Measurements from ENCODE around the gene SEMA6A. TPM values are rescaled to one million over a fixed set of nuclear protein-coding genes. Genes with fewer than 3 reads are reported as not detected.

SEMA6A gene
- total RNA-seq, 2 experiments from 2014 or later = not detected

- H3K9me3 ChIP-seq (ENCODE audit: low read length) = no peaks in the 10 kb centered on the region
- no peak overlapping the region for H3K4me2 ChIP-seq (ENCODE audit: low read length)
- H3K79me2 ChIP-seq (ENCODE audit: insufficient read depth, low read depth, low read length) = no peaks in the 10 kb centered on the region
- POLR2A ChIA-PET = no interaction called here
- H2AFZ ChIP-seq (ENCODE audit: low read length) = no peak overlapping the region
- no peak for DNase-seq (ENCODE audit: low spot score)
- H4K20me1 ChIP-seq (ENCODE audit: insufficient read depth, low read length) = no peaks in the 10 kb centered on the region
- TF ChIP-seq EZH2phosphoT487 (IDR thresholded peaks at IDR 0.05; ENCODE audit: borderline replicate concordance, low read depth, low read length) (no peak), CTCF (conservative IDR thresholded peaks at IDR 0.05; ENCODE audit: low read length) (no peak)
- no peak overlapping the region for H3K27ac ChIP-seq (ENCODE audit: low read depth, low read length, poor library complexity, severe bottlenecking)
- no TSS peak for BruUV-seq (replicated peaks)
- no peaks in the 10 kb centered on the region for H3K36me3 ChIP-seq (ENCODE audit: insufficient read depth, low read length)
- CTCF ChIA-PET (ENCODE audit: unreplicated experiment) = no interaction called here
- H3K9me2 ChIP-seq (ENCODE audit: insufficient read depth, low read length) = no peaks in the 10 kb centered on the region
- no peak overlapping the region for H3K4me3 ChIP-seq (ENCODE audit: low read depth, low read length, poor library complexity, severe bottlenecking)
- intact Hi-C loops (cut with micrococcal nuclease; ENCODE audit: unreplicated experiment) = no loop called here
- H3K4me1 ChIP-seq (ENCODE audit: insufficient read depth, low read length, poor library complexity, severe bottlenecking) = no peaks in the 10 kb centered on the region
These were observed 38.8 kb upstream of the SEMA6A start for GRCh38 chr5:116613445-116613844.

GRCh38 chr5:116612431-116612830, 37.8 kb upstream of the SEMA6A start:
- H2AFZ ChIP-seq (ENCODE audit: low read length) = no peak overlapping the region
- ChIA-PET POLR2A (no interaction called here), CTCF (ENCODE audit: unreplicated experiment) (no interaction called here)
- no TSS peak for BruUV-seq (replicated peaks)
- no peaks in the 10 kb centered on the region for H3K36me3 ChIP-seq (ENCODE audit: insufficient read depth, low read length)
- H3K4me3 ChIP-seq (ENCODE audit: low read depth, low read length, poor library complexity, severe bottlenecking) = no peak overlapping the region
- H4K20me1 ChIP-seq (ENCODE audit: insufficient read depth, low read length) = no peaks in the 10 kb centered on the region
- DNase-seq (ENCODE audit: low spot score) = no peak
- no peak for TF ChIP-seq CTCF (conservative IDR thresholded peaks at IDR 0.05; ENCODE audit: low read length)
- no peak for TF ChIP-seq EZH2phosphoT487 (IDR thresholded peaks at IDR 0.05; ENCODE audit: borderline replicate concordance, low read depth, low read length)
- H3K9me2 ChIP-seq (ENCODE audit: insufficient read depth, low read length) = no peaks in the 10 kb centered on the region
- intact Hi-C loops (cut with micrococcal nuclease; ENCODE audit: unreplicated experiment) = no loop called here
- H3K4me2 ChIP-seq (ENCODE audit: low read length) = no peak overlapping the region
- no peak overlapping the region for H3K27ac ChIP-seq (ENCODE audit: low read depth, low read length, poor library complexity, severe bottlenecking)
- H3K79me2 ChIP-seq (ENCODE audit: insufficient read depth, low read depth, low read length) = no peaks in the 10 kb centered on the region
- no peaks in the 10 kb centered on the region for H3K4me1 ChIP-seq (ENCODE audit: insufficient read depth, low read length, poor library complexity, severe bottlenecking)
- H3K9me3 ChIP-seq (ENCODE audit: low read length) = no peaks in the 10 kb centered on the region

DNA sequence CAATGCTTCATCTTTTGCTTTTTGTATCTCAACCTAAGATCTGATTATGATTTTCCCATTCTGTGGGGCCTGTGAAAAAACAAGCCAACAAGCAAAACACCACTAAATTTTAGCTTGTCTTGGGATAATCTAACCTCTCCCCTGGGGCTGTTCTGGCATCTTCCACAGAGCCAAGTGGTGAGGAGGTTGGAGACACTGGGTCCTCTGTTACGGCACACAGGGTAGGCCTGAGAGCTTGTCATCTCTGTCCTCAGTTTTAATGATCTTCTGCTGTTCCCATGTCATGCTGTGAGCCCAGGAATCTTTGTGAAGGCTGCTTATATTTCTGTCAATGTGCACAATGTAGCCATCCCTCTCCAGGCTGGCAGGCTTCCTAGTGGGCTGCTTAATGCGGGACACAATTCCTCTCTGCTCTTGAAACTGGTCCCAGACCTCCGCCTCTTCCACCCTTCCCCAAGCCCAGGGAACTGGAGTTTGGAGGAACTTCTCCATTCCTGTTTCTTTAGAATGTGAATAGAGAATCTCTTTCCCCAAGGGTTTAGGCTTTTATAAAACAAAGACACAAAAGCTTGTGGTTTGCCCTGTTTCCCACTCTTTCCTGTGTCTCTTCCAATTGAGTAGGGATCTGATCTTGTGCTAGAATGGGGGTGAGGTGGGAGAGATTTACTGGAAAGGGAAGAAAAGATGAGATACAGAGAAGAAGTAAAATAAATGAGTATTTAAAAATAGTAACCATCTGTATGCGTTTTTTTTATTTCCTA, 30.9 kb upstream of the SEMA6A start:
- Histone ChIP-seq H3K4me3 (ENCODE audit: low read depth, low read length, poor library complexity, severe bottlenecking) (no peak overlapping the region), H3K9me3 (ENCODE audit: low read length) (no peaks in the 10 kb centered on the region), H4K20me1 (ENCODE audit: insufficient read depth, low read length) (no peaks in the 10 kb centered on the region), H3K4me1 (ENCODE audit: insufficient read depth, low read length, poor library complexity, severe bottlenecking) (no peaks in the 10 kb centered on the region), H2AFZ (ENCODE audit: low read length) (no peak overlapping the region), H3K27ac (ENCODE audit: low read depth, low read length, poor library complexity, severe bottlenecking) (no peak overlapping the region), H3K36me3 (ENCODE audit: insufficient read depth, low read length) (no peaks in the 10 kb centered on the region), H3K9me2 (ENCODE audit: insufficient read depth, low read length) (no peaks in the 10 kb centered on the region), H3K79me2 (ENCODE audit: insufficient read depth, low read depth, low read length) (no peaks in the 10 kb centered on the region), H3K4me2 (ENCODE audit: low read length) (no peak overlapping the region)
- POLR2A ChIA-PET = no interaction called here
- BruUV-seq (replicated peaks) = no TSS peak
- no peak for DNase-seq (ENCODE audit: low spot score)
- intact Hi-C loops (cut with micrococcal nuclease; ENCODE audit: unreplicated experiment) = no loop called here
- CTCF ChIA-PET (ENCODE audit: unreplicated experiment) = no interaction called here
- TF ChIP-seq EZH2phosphoT487 (IDR thresholded peaks at IDR 0.05; ENCODE audit: borderline replicate concordance, low read depth, low read length) = no peak
- no peak for TF ChIP-seq CTCF (conservative IDR thresholded peaks at IDR 0.05; ENCODE audit: low read length)
